ENCODE measurements around the gene TSPAN17. TPM values are rescaled to one million over a fixed set of nuclear protein-coding genes. Genes with fewer than 3 reads are reported as not detected.

TSPAN17 gene
- total and polyA plus RNA-seq, 7 donors = 22.5 to 51.9 (median 25.8) TPM

DNA sequence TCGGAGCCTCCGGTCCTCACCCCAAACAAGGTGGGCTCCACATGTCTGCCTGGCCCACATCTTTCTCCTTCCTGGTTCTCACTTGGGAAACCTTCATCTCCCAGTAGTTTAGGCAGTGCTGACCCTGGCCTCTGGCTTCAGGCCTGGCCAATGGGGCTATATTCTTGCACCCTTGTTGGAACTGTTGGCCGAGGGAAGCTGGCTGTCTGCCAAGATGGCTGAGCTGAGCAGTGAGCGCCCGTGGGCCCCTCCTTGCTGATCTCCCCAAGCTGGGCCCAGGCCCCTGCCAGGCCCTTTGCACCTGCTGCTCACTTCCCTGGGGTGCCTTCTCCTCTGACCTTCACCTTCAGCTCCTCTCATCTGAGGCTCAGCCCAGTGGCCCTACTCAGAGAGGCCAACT is 31.3 kb downstream of the TSPAN17 start:
- no peak overlapping the region for H3K4me3 ChIP-seq
- peaks cover 6% of the 10 kb centered on the region for H3K4me1 ChIP-seq
- TF ChIP-seq, protein P1, sequence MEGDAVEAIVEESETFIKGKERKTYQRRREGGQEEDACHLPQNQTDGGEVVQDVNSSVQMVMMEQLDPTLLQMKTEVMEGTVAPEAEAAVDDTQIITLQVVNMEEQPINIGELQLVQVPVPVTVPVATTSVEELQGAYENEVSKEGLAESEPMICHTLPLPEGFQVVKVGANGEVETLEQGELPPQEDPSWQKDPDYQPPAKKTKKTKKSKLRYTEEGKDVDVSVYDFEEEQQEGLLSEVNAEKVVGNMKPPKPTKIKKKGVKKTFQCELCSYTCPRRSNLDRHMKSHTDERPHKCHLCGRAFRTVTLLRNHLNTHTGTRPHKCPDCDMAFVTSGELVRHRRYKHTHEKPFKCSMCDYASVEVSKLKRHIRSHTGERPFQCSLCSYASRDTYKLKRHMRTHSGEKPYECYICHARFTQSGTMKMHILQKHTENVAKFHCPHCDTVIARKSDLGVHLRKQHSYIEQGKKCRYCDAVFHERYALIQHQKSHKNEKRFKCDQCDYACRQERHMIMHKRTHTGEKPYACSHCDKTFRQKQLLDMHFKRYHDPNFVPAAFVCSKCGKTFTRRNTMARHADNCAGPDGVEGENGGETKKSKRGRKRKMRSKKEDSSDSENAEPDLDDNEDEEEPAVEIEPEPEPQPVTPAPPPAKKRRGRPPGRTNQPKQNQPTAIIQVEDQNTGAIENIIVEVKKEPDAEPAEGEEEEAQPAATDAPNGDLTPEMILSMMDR (IDR thresholded peaks at IDR 0.05) = no peak
- DNase-seq (no peak), ATAC-seq (no peak)
- 50 to 62% (median 56%) methylated on average over 5 of the region's 5 CpGs for WGBS, 3 donors
- H3K36me3 ChIP-seq (ENCODE audit: insufficient read depth in 1 of 2, low read depth in 1 of 2) = no peaks in the 10 kb centered on the region
- no peaks in the 10 kb centered on the region for H3K9me3 ChIP-seq
- H3K27ac ChIP-seq = no peak overlapping the region
- peaks cover 0 to 15% (median 2%) of the 10 kb centered on the region in 3 donors for H3K27me3 ChIP-seq (ENCODE audit: insufficient read depth in 3 of 3, low read length in 2 of 3)
- intact Hi-C loops (cut with DNase I) = no loop called here

DNA sequence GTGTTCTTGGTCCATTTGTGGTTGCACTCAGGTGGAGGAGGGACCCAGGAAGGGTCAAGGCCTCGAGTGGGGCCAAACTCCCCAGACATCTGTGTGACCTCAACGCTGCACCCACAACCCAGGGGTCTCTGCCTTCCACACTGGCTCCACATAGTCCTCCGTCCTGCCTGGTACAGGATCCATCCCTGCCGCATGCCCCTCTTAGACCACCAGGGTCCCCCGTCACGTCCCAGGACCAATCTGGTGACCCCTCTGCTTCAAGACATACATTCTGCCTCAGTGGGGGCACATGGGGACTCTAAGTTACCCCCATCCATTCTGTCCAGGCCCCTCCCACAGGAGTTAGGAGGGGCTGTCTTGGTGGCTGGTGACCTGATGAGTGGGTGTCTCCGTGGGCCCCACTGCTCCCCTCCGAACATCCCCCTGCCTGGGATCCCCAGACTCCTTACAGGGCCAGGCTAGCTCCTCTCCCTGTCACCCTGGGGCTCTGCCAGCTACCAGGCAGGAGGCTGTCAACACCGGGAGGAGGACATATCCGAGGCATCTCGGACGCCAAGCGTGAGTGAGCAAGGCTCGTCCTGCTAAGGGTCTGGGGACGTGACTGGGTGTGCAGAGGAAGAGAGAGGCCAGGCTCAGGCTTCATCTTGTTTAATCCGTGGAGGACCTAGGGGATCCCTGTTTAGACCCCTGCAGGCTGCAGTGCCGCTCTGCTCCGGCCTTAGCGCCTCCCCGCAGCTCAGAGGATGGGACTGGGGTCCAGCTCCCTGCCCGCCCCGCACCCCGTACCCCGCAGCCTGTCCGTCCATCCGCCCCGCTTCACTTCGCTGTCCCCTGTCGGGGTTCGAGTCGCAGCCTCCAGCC is 32.3 kb downstream of the TSPAN17 start:
- ATAC-seq (no peak), DNase-seq (no peak)
- peaks cover 6% of the 10 kb centered on the region for H3K4me1 ChIP-seq
- peaks cover 0 to 10% (median 2%) of the 10 kb centered on the region in 3 donors for H3K27me3 ChIP-seq (ENCODE audit: insufficient read depth in 3 of 3, low read length in 2 of 3)
- TF ChIP-seq, protein P1 (IDR thresholded peaks at IDR 0.05) = no peak
- H3K36me3 ChIP-seq (ENCODE audit: insufficient read depth in 1 of 2, low read depth in 1 of 2) = no peaks in the 10 kb centered on the region
- 65 to 70% (median 67%) methylated on average over 30 to 31 of the region's 31 CpGs for WGBS, 3 donors
- no peak overlapping the region for H3K27ac ChIP-seq
- H3K9me3 ChIP-seq = no peaks in the 10 kb centered on the region
- intact Hi-C loops (cut with DNase I) = no loop called here
- no peak overlapping the region for H3K4me3 ChIP-seq

DNA sequence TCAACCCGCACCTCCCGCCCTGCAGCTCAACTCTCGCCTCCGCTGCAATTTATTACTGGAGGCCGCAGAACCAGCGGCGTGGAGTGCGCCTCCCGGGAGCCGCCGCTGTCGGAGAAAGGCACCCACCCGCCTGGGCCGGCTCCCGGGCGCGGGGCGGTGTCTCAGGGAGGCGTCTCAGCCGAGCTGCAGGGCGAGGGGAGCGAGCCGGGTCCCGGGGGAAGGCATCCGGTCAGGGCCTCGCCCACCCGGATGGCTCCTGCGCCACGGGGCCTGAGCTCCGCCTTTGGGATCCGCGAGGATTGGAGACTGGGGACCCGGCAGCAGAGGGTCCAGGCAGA is 32.9 kb downstream of the TSPAN17 start:
- H3K27me3 ChIP-seq (ENCODE audit: insufficient read depth in 3 of 3, low read length in 2 of 3) = peaks cover 0 to 10% (median 2%) of the 10 kb centered on the region in 3 donors
- 40 to 53% (median 50%) methylated on average over 32 to 33 of the region's 33 CpGs for WGBS, 3 donors

DNA sequence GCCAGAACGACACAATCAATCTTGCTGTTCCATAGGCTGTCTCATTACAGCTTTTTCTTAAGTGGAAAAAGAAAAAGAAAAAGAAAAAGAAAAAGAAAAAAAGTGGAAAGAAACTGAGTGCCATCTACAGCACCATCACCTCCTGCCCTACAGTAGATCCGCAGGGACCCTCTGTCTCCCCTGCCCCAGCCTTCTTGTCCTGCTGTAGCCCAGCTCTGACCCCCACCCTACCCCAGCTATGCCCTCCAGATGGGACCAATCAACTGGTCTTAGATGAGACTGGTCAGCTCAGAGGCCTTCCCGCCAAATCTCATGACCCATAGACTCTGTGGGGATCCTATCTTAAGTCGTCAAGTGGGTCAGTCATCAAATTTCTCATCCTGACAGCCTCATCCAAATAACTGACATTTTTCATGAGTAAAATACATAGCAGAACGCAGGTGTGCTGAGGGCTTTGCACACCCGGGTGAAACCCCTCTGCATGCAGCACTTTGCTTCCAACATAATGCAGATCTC is 34.8 kb downstream of the TSPAN17 start:
- no peaks in the 10 kb centered on the region for H3K9me3 ChIP-seq
- ATAC-seq (no peak), DNase-seq (no peak)
- TF ChIP-seq, protein P1 (IDR thresholded peaks at IDR 0.05) = no peak
- H3K36me3 ChIP-seq (ENCODE audit: insufficient read depth in 1 of 2, low read depth in 1 of 2) = no peaks in the 10 kb centered on the region
- intact Hi-C loops (cut with DNase I) = no loop called here
- H3K27ac ChIP-seq = no peak overlapping the region
- H3K4me3 ChIP-seq = no peak overlapping the region
- H3K27me3 ChIP-seq (ENCODE audit: insufficient read depth in 3 of 3, low read length in 2 of 3) = peaks cover 0 to 10% (median 2%) of the 10 kb centered on the region in 3 donors
- H3K4me1 ChIP-seq = peaks cover 3% of the 10 kb centered on the region
- WGBS, 3 donors = 73 to 82% (median 77%) methylated on average over 6 of the region's 6 CpGs

More for the DNA sequence above, 32.9 kb downstream of the TSPAN17 start:
- no peaks in the 10 kb centered on the region for H3K9me3 ChIP-seq
- DNase-seq = no peak
- no peak overlapping the region for H3K4me3 ChIP-seq
- H3K4me1 ChIP-seq = peaks cover 6% of the 10 kb centered on the region
- intact Hi-C loops (cut with DNase I) = no loop called here
- H3K27ac ChIP-seq = no peak overlapping the region
- TF ChIP-seq, protein P1 (IDR thresholded peaks at IDR 0.05) = no peak
- no peaks in the 10 kb centered on the region for H3K36me3 ChIP-seq (ENCODE audit: insufficient read depth in 1 of 2, low read depth in 1 of 2)
- ATAC-seq = no peak

All from psoas muscle (tissue), 8 donors.